Hepatocyte (in vitro differentiated cells): ENCODE results near the gene MRPL39. TPM values are rescaled to one million over a fixed set of nuclear protein-coding genes. Genes with fewer than 3 reads are reported as not detected.

Experiments
- DNase-seq: peaks from one replicate; pipeline ENCODE4 v3.0.0-alpha.2; 2016; ENCODE audit warnings: low spot score
- H2AFZ ChIP-seq: fragments of 200-600 bp; sonication (generic); 2 replicates; pipeline ENCODE4 v1.6.0; 2016; ENCODE audit warnings: antibody characterized with exemption, mild to moderate bottlenecking
- H3K27ac ChIP-seq: fragments of 200-600 bp; sonication (generic); 2 replicates; pipeline ENCODE4 v1.5.1; 2016; ENCODE audit warnings: mild to moderate bottlenecking
- H3K27me3 ChIP-seq: fragments of 200-600 bp; sonication (generic); 2 replicates; pipeline ENCODE4 v1.6.1; 2016
- H3K36me3 ChIP-seq: fragments of 200-600 bp; sonication (generic); replicated peaks from 2 replicates; pipeline ENCODE4 v1.5.1; 2016; ENCODE audit warnings: low read depth; ENCODE audit not compliant: insufficient read depth
- H3K4me1 ChIP-seq: fragments of 200-600 bp; sonication (generic); 2 replicates; pipeline ENCODE4 v1.5.1; 2016; ENCODE audit warnings: mild to moderate bottlenecking, moderate library complexity; ENCODE audit not compliant: insufficient read depth
- H3K4me2 ChIP-seq: fragments of 200-600 bp; sonication (generic); 2 replicates; pipeline ENCODE4 v1.6.0; 2016
- H3K4me3 ChIP-seq: fragments of 200-600 bp; sonication (generic); 2 replicates; pipeline ENCODE4 v1.5.1; 2016; ENCODE audit warnings: mild to moderate bottlenecking
- H3K79me2 ChIP-seq: fragments of 200-600 bp; sonication (generic); 2 replicates; pipeline ENCODE4 v1.6.0; 2017; ENCODE audit warnings: mild to moderate bottlenecking
- H3K9me2 ChIP-seq: fragments of 200-600 bp; sonication (generic); replicated peaks from 2 replicates; pipeline ENCODE4 v1.6.0; 2017; ENCODE audit warnings: mild to moderate bottlenecking; ENCODE audit not compliant: insufficient read depth
- H3K9me3 ChIP-seq: fragments of 200-600 bp; sonication (generic); 2 replicates; pipeline ENCODE4 v1.5.1; 2016; ENCODE audit warnings: low read depth, mild to moderate bottlenecking
- H4K20me1 ChIP-seq: fragments of 200-600 bp; sonication (generic); 2 replicates; pipeline ENCODE4 v1.6.0; 2016; ENCODE audit warnings: mild to moderate bottlenecking; ENCODE audit not compliant: insufficient read depth, poor library complexity, severe bottlenecking
- CTCF ChIP-seq: fragments of 200-600 bp; sonication (generic); IDR thresholded peaks from 2 replicates; pipeline ENCODE4 v1.5.1; 2016; ENCODE audit warnings: antibody characterized with exemption, mild to moderate bottlenecking; ENCODE audit not compliant: poor library complexity
- EZH2 ChIP-seq: fragments of 200-600 bp; sonication (generic); IDR thresholded peaks from 2 replicates; pipeline ENCODE4 v1.6.1; 2016; ENCODE audit warnings: antibody characterized with exemption, mild to moderate bottlenecking, borderline replicate concordance
- EZH2phosphoT487 ChIP-seq: fragments of 200-600 bp; sonication (generic); IDR thresholded peaks from one replicate; pipeline ENCODE4 v1.6.1; 2018; ENCODE audit warnings: antibody characterized with exemption, mild to moderate bottlenecking, low read depth, moderate library complexity; ENCODE audit not compliant: unreplicated experiment, severe bottlenecking
- WGBS: methylation state at CpG from one replicate; pipeline ENCODE4 v1.1.6; 2016; ENCODE audit warnings: low lambda C conversion rate; ENCODE audit errors: missing lambda C conversion rate; 5-methylcytosine and 5-hydroxymethylcytosine counted together
- polyA plus RNA-seq: library from polyadenylated mRNA; unstranded; fragments of >200 nt; fragmentation: Nextera tagmentation; extraction: Ambion mirVana; gene quantifications from 2 replicates; pipeline ENCODE4 v1.2.1, GENCODE V29; 2016
- total RNA-seq: library from RNA; depleted of rRNA; stranded (reverse); fragments of >200 nt; gene quantifications from 2 replicates; pipeline ENCODE4 v1.2.3, GENCODE V29; 2014

MRPL39 gene
- total and polyA plus RNA-seq, 2 experiments from 2014 or later, result 27.4 to 43.0 TPM

DNA sequence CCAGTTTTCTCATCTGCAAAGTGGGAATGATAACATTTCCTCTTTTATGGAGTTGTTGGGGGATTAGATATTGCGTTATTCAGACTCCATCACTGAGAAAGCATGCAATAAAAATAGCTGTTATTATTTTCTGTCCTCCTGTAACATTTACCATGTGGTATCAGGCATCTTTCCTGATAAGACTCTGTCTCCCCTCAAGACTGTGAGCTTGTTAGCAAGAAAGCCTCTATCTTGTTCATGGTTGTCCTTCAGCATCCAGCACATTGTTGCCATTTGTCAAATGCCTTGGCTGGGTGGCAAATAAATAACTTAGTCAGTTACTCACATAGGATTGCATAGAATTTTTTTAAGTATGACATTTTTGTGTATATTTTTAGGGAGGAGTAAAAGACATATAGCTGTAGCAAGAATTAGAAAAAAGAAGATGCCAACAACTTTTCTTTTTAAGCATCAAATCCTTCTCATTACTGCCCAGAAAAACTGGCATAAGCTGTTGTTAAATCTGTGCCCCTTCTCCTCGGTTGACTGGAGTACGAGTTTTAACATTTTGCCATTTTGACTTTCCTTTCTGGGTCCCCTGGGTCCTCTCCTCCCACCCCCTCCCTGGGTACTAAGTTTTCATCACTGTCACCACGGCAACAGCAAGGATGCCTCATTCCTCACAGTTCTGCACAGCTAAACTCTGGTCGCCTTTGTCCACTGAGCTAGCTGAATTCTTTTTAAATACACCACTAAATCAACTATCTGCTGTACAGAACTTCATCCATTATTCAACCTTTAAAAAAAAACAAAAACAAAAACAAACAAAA, 30.8 kb upstream of the MRPL39 start:
- no peak for DNase-seq
- peak overlapping the region; percentile 98 for H3K4me2 ChIP-seq

GRCh38 chr21:25636727-25637126, 29.4 kb upstream of the MRPL39 start:
- TF ChIP-seq CTCF (no peak), EZH2phosphoT487 (no peak), EZH2 (no peak)
- no peaks in the 10 kb centered on the region for H3K79me2 ChIP-seq
- no peak overlapping the region for H3K4me2 ChIP-seq
- H3K36me3 ChIP-seq, result no peaks in the 10 kb centered on the region
- no peak for DNase-seq
- H2AFZ ChIP-seq, result no peak overlapping the region
- no peaks in the 10 kb centered on the region for H4K20me1 ChIP-seq
- peaks cover 6% of the 10 kb centered on the region for H3K4me1 ChIP-seq
- no peak overlapping the region for H3K4me3 ChIP-seq
- no peaks in the 10 kb centered on the region for H3K9me3 ChIP-seq
- peaks cover 40% of the 10 kb centered on the region for H3K27me3 ChIP-seq
- H3K27ac ChIP-seq, result no peak overlapping the region
- no peaks in the 10 kb centered on the region for H3K9me2 ChIP-seq
- WGBS, result 81% methylated on average over 2 of the region's 2 CpGs

More for the DNA sequence above, 30.8 kb upstream of the MRPL39 start:
- Histone ChIP-seq H3K9me2 (no peaks in the 10 kb centered on the region), H3K36me3 (no peaks in the 10 kb centered on the region), H3K9me3 (no peaks in the 10 kb centered on the region), H4K20me1 (no peaks in the 10 kb centered on the region), H3K27ac (no peak overlapping the region), H3K79me2 (no peaks in the 10 kb centered on the region), H3K4me1 (peaks cover 6% of the 10 kb centered on the region), H2AFZ (no peak overlapping the region), H3K27me3 (peaks cover 48% of the 10 kb centered on the region), H3K4me3 (peak overlapping the region; percentile 51)
- no peak for TF ChIP-seq EZH2
- TF ChIP-seq CTCF, result no peak
- no peak for TF ChIP-seq EZH2phosphoT487
- 53% methylated on average over 5 of the region's 5 CpGs for WGBS

GRCh38 chr21:25635310-25635709, 28.0 kb upstream of the MRPL39 start:
- Histone ChIP-seq H3K36me3 (no peaks in the 10 kb centered on the region), H3K4me2 (no peak overlapping the region), H3K9me2 (no peaks in the 10 kb centered on the region), H3K4me1 (peaks cover 6% of the 10 kb centered on the region), H4K20me1 (no peaks in the 10 kb centered on the region), H3K27me3 (peaks cover 26% of the 10 kb centered on the region), H3K4me3 (no peak overlapping the region), H2AFZ (no peak overlapping the region), H3K79me2 (no peaks in the 10 kb centered on the region), H3K9me3 (no peaks in the 10 kb centered on the region), H3K27ac (no peak overlapping the region)
- WGBS, result 64% methylated on average over 8 of the region's 8 CpGs
- TF ChIP-seq EZH2 (no peak), EZH2phosphoT487 (no peak), CTCF (no peak)
- no peak for DNase-seq
